Adipose tissue (tissue), 3 donors: Measurements from ENCODE around the gene PFDN1. TPM values are rescaled to one million over a fixed set of nuclear protein-coding genes. Genes with fewer than 3 reads are reported as not detected.

ENCODE experiments used
- H3K27ac ChIP-seq: one replicate; pipeline ENCODE4 v1.5.1; 2013; ENCODE audit warnings: low read depth, low read length
- WGBS, 3 donors: extraction: QIAGEN DNeasy Blood & Tissue Kit; methylation state at CpG; one replicate each; pipeline ENCODE4 v1.1.7; 2013; 5-methylcytosine and 5-hydroxymethylcytosine counted together
- polyA plus RNA-seq, 3 donors: library from polyadenylated mRNA; stranded (reverse); fragments of 200-250 nt; gene quantifications; one replicate each; pipeline ENCODE4 v1.2.3, GENCODE V29; 2013
- donor health status: healthy with polysubstance abuse.
- donor health status: Bipolar disorder and iron deficiency.
- donor health status: healthy.

PFDN1 gene
- polyA plus RNA-seq, 3 donors, result 30.2 to 94.8 (median 85.1) TPM

DNA sequence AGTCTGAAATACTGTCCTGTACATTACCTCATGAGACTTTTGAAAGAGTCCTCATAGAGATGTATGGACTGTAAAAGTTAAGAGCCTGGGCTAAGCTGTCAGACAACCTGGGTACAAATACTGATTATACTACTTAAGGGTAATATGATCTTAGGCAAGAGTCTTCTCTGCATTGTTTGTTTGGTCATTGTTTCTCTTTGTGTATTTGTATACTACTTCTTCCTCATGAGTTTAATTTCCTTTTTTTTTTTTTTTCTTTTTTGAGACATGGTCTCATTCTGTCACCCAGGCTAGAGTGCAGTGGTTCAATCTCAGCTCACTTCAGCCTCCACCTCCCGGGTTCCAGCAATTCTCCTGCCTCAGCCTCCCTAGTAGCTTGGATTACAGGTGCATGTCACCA lies 2.6 kb upstream of the PFDN1 start:
- H3K27ac ChIP-seq, result no peak overlapping the region
- WGBS, 3 donors, result 69 to 98% (median 93%) methylated on average over 1 of the region's 1 CpG

- WGBS, 3 donors, result 88 to 92% (median 88%) methylated on average over 15 of the region's 15 CpGs
Observed at GRCh38 chr5:140303966-140304365, 1.1 kb upstream of the PFDN1 start.

GRCh38 chr5:140301136-140301535 lies 1.8 kb downstream of the PFDN1 start:
- WGBS, 3 donors, result 68 to 78% (median 70%) methylated on average over 1 of the region's 1 CpG
- no peak overlapping the region for H3K27ac ChIP-seq

More at GRCh38 chr5:140303966-140304365, 1.1 kb upstream of the PFDN1 start:
- no peak overlapping the region for H3K27ac ChIP-seq

GRCh38 chr5:140299056-140299455 lies 3.8 kb downstream of the PFDN1 start:
- 90 to 92% (median 92%) methylated on average over 5 of the region's 5 CpGs for WGBS, 3 donors
- no peak overlapping the region for H3K27ac ChIP-seq

DNA sequence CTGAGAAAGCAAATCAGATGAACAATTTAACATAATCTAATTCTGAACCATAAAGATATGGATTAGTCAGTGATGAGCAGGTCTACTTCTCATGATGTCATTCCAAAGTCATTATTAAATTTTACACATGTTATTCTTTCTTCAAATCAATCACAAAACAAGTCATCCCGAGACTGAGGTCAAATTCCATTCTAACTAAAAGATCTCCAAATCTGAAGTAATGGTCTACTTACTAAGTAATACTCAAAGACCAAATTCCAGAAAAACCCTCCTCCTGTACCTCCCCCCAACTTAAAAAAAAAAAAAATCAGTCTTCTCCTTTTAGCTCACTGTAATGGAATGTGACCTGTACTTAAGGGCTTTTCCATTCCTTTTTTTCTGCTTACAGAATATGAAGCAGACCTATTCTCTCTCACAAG lies 4.7 kb downstream of the PFDN1 start:
- H3K27ac ChIP-seq, result no peak overlapping the region
- 67 to 73% (median 72%) methylated on average over 1 of the region's 1 CpG for WGBS, 3 donors

DNA sequence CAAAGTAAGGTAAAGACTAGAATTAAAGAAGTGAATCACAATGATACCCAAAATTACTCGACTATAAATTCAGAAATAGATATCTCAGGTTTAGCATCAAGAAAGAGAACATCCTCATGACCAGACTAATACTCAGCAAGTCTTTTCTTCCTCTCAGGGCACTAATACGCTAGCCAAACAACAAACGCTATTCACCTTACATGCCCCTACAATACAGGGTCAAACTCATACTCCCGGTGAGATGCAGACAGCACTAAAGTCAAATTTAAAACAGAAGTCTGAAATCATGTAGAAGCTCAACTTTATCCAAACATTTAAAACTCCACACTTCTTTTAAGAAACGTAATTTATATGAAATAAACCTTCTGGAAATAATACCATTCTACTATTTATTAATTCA lies 5.6 kb downstream of the PFDN1 start:
- 72 to 78% (median 74%) methylated on average over 5 of the region's 5 CpGs for WGBS, 3 donors
- no peak overlapping the region for H3K27ac ChIP-seq

DNA sequence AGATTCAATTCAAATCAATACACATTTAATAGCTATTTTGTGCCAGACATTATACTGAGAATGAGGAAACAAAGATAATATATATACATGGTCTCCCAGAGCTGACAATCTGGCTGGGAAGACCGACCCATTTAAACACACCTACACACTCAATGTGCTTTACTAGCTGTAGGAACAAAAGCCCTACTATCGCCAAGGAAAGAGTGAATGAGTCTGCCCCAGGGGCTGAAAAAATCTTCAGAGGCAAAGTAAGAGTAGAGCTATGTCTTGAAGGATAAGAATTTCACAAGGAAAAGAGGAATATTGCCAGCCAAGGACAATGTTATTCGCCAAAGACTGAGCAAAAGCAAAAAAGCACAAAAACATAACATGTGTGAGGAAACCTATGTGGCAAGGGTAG lies 6.6 kb downstream of the PFDN1 start:
- H3K27ac ChIP-seq, result no peak overlapping the region
- WGBS, 3 donors, result 83 to 84% (median 84%) methylated on average over 3 of the region's 3 CpGs

- H3K27ac ChIP-seq, result no peak overlapping the region
Observed at GRCh38 chr5:140295414-140295813, 7.5 kb downstream of the PFDN1 start.

DNA sequence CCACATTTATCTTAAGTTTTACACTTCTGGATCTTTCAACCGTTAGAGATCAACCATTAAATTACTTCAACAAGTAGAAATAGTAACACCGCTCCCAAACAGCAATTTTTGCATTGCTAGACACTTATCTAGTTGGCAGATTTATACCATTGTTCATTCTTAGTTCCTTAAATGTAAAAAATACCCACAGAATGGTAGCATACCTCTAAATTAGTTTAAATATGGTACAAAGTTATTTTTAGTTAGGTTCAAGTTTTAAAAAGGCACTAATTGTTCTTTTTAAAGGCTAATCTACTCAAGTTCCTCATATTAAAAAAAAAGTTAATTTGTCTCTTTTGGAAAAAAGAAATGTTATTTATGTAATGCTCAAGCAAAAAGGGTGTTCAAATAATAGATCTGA lies 8.1 kb downstream of the PFDN1 start:
- H3K27ac ChIP-seq, result no peak overlapping the region
- WGBS, 3 donors, result 61 to 65% (median 65%) methylated on average over 2 of the region's 2 CpGs

More at GRCh38 chr5:140295414-140295813, 7.5 kb downstream of the PFDN1 start:
- WGBS, 3 donors, result 18 to 28% (median 23%) methylated on average over 1 of the region's 1 CpG

GRCh38 chr5:140293849-140294100 lies 9.1 kb downstream of the PFDN1 start:
- no peak overlapping the region for H3K27ac ChIP-seq
- 62 to 67% (median 64%) methylated on average over 1 of the region's 1 CpG for WGBS, 3 donors

DNA sequence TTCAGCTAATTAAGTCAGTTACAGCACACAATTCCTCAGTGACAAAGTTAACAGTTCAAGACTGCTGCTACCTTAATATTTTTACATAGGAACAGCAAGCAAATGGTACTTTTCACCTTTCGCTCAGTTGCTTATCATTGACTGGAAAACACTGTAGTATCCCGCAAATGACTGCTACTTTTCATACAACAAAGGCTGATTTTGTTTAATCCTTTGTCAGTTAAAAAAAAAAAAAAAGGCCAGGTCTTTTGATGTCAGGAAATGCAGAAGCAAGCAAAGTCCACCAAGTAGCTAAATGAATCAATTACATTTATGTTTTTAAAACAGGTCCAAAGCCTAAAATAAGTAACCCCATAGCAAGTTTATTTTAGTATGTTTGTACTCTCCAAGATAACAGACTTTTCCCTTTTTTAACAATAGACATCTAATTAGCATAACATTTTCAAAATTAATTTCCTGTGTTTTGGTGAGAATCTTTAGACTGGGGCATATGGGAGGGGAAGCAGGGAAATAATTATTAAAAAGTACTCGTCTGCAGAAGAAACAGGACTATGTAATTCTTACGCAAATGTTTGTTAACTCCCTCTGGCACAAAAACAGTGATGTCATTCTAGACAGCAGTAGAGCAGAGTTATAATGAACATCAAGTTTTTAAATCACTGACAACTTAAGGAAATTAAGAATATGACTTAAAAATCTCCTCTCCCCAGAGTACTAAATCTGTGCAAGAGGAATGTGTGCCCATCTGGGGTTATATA lies 9.6 kb downstream of the PFDN1 start:
- whole genome bisulfite sequencing, 3 donors, result 22 to 48% (median 39%) methylated on average over 4 of the region's 4 CpGs
- no peak overlapping the region for H3K27ac ChIP-seq

- 24 to 92% (median 83%) methylated on average over 1 of the region's 1 CpG for WGBS, 3 donors
Observed at GRCh38 chr5:140292212-140293036, 10.5 kb downstream of the PFDN1 start.

DNA sequence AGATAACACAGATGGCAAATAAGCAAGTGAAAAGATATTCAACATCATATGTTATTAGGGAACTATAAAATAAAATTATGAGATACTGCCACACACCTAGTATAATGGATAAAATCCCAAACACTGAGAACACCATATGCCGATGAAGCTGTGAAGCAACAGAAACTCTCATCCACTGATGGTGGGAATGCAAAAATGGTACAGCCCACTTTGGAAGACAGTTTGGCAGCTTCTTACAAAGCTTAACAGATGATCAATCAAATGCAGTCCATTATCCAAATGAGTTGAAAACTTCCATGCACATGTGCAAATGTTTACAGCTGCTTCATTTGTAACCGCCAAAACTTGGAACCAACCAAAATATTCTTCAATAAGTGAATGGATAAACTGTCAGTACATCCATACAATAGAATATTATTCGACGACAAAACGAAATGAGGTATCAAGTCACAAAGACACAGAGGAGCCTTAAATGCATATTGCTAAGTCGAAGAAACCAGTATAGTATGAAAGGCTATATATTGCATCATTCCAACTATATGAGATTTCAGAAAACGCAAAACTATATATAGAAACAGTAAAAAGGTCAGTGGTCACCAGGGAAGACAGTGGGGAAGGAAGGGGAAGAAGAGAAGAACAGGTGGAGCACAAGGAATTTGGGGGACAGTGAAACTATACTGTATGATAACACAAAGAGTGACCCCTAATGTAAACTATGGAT lies 14.9 kb downstream of the PFDN1 start:
- H3K27ac ChIP-seq, result no peak overlapping the region
- WGBS, 3 donors, result 83 to 86% (median 85%) methylated on average over 7 of the region's 7 CpGs

More at GRCh38 chr5:140292212-140293036, 10.5 kb downstream of the PFDN1 start:
- no peak overlapping the region for H3K27ac ChIP-seq

GRCh38 chr5:140286424-140286823 lies 16.5 kb downstream of the PFDN1 start:
- 81 to 96% (median 88%) methylated on average over 4 to 5 of the region's 5 CpGs for WGBS, 3 donors
- H3K27ac ChIP-seq, result no peak overlapping the region

DNA sequence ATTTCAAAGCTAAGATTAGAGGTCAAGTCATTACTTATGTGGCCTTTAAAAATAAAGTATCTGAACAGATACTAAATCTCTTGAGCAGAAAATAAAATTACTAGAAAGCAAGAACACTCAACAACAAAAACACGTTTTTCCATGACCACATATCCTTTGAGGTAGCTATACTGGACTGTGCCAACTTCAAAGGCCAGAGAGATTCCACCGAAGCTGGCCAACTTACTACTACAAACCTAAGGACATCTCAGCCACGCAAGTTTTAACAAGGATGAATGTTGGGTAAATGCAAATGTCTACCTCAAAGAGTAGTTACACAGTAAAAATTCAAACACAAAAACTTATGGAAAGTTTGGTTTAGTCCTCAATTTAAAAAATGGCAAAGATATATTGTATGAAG lies 18.9 kb downstream of the PFDN1 start:
- H3K27ac ChIP-seq, result no peak overlapping the region
- 79 to 92% (median 81%) methylated on average over 3 of the region's 3 CpGs for WGBS, 3 donors

GRCh38 chr5:140282266-140282665 lies 20.6 kb downstream of the PFDN1 start:
- 92 to 98% (median 95%) methylated on average over 2 of the region's 2 CpGs for WGBS, 3 donors
- no peak overlapping the region for H3K27ac ChIP-seq

GRCh38 chr5:140275837-140276236 lies 27.1 kb downstream of the PFDN1 start:
- no peak overlapping the region for H3K27ac ChIP-seq

DNA sequence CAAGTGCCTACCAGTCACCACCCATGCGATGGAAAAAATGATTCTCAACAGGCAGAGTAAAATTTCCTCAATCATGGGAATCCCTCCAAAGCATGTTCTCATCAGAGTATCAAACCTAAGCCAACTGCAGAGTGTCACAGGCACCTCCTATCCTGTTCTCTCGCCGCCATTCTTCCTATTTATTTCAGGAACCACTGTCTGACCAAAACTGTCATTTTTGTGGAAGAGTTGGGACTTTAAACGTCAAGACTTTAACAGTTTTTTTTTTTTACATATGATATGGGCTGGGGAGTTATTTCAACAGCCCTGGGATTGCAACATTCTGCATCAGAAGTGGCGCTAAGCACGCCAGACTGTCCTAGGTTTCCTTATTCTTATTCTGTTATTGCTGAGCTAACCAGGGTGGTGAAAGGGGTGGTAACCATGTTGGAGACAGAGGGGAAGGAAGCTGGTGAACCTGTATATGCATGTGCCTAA lies 29.5 kb downstream of the PFDN1 start:
- H3K27ac ChIP-seq, result no peak overlapping the region
- WGBS, 3 donors, result 43 to 83% (median 46%) methylated on average over 6 of the region's 6 CpGs

- H3K27ac ChIP-seq, result no peak overlapping the region
Observed at GRCh38 chr5:140270008-140270407, 32.9 kb downstream of the PFDN1 start.
